T-helper 2 cell treated with Interferon-gamma antibody and Interleukin-4, amounts not matched to agents 100 ng/mL and 5 ng/mL, for 36 hours (primary cell): ENCODE results near the gene C1QC. TPM values are rescaled to one million over a fixed set of nuclear protein-coding genes. Genes with fewer than 3 reads are reported as not detected.

Source experiments
- intact Hi-C: fragments of 100-400 bp; cut with micrococcal nuclease; formaldehyde crosslinking; loops from one replicate; pipeline ENCODE4 v1.15.1; 2023
- total RNA-seq: library from RNA; stranded (reverse); gene quantifications from 2 replicates; pipeline ENCODE4 v1.2.3, GENCODE V29; 2022

C1QC gene
- total RNA-seq, result not detected in 2 replicates

- intact Hi-C loops, result loop anchor here (2.0 kb wide), 1 partner anchor 511 kb away; no protein-coding TSS in a partner anchor
Measured at GRCh38 chr1:22643381-22643780, at the start of gene C1QC. TSS of gene C1QC (plus strand) at chr1:22643633. CDS start at chr1:22644024, 391 bp downstream.

- intact Hi-C loops, result no loop called here
Measured at GRCh38 chr1:22594396-22594795, 49.0 kb upstream of the C1QC start.

GRCh38 chr1:22595108-22595507 lies 48.3 kb upstream of the C1QC start:
- intact Hi-C loops, result no loop called here

- intact Hi-C loops, result no loop called here
Measured at GRCh38 chr1:22597301-22597965, 46.0 kb upstream of the C1QC start.

- intact Hi-C loops, result no loop called here
Measured at GRCh38 chr1:22597996-22598395, 45.4 kb upstream of the C1QC start.

GRCh38 chr1:22598736-22599135 lies 44.7 kb upstream of the C1QC start:
- intact Hi-C loops, result no loop called here

GRCh38 chr1:22600071-22600816 lies 43.2 kb upstream of the C1QC start:
- intact Hi-C loops, result no loop called here

DNA sequence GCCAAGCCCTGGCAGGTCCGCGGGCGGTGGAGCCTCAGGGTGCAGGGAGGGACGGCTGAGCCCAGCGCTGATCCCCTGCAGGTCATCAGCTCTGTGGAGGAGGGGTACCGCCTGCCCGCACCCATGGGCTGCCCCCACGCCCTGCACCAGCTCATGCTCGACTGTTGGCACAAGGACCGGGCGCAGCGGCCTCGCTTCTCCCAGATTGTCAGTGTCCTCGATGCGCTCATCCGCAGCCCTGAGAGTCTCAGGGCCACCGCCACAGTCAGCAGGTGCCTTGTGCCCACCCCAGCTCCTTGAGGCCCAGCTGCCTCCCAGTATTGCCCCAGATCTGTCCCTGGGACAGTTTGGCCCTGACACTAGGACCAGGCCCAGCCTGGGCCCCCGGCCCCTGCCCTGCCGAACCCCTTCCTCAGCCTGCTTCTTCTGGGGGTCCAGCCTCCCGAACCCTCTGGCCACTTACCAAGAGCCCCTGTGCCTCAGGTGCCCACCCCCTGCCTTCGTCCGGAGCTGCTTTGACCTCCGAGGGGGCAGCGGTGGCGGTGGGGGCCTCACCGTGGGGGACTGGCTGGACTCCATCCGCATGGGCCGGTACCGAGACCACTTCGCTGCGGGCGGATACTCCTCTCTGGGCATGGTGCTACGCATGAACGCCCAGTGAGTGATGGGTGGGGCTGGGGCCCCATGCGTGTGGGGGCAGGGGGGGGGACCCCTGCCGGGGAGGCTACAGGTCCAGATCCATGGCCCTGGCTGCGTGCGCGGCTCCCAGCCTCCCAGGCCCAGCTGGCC lies 42.4 kb upstream of the C1QC start:
- intact Hi-C loops, result no loop called here

DNA sequence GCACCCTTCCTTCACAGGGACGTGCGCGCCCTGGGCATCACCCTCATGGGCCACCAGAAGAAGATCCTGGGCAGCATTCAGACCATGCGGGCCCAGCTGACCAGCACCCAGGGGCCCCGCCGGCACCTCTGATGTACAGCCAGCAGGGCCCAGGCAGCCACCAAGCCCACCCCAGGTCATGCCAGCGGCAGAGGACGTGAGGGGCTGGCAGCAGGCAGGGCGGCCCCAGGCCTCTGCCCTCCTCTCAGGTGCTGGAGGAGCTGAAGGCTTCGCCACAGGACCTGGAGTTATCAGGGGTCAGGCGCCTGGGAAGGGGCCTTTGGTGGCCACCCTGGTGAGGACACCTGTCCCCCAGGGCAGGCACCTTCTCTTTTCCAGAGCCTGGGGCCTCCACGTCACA lies 41.8 kb upstream of the C1QC start:
- intact Hi-C loops, result no loop called here

DNA sequence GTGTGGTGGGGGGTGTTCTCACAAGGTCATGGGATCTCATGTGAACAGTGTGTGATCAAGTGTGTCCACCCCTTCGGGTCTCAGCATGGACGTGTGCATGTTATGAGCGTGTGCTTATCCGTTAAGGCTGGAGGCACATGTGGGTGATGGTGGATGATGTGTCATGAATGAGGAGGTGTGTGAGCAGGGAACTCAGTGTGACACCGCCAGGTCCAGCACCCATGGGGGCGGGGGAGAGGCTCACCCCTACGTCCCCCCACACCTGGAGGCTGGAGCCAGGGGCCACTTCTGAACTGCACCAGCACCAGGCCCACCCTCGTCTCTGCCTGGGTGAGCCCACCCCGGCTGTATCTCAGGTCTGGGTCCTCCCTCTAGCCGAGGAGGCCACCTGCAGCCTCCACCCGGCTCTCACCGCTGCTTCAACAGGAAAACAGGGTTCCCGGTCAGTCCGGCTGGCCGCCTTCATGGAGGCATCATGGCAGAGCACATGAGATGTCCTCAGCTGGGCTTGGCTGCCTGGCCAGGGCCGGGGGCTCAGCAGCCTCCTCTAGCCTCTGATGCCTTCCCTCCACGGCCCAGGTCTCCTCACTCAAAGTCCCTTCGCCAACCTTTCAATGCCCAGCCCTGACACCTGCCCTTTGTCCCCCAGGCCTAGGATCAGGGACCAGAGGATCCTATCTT lies 41.2 kb upstream of the C1QC start:
- intact Hi-C loops, result no loop called here

DNA sequence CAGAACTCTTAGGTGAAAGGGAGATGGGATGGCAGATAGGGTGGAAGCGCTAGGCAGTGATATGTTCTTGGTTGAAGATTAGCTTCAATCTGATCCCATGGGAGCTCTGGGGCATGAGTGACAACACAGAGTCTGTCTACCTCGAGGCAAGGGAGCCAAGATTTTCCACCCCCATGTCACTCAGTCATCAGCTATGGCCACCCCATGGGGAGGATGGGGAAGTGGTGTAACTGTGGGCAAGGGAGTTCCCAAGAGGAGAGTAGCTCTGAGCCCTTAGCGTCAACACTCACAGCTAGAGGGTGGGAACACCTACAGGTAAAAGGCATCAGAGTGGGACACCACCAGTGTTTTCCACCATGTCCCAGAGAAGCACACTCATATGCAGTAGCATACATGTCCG lies 37.3 kb upstream of the C1QC start:
- intact Hi-C loops, result no loop called here

- intact Hi-C loops, result no loop called here
Measured at GRCh38 chr1:22607154-22607553, 36.3 kb upstream of the C1QC start.

- intact Hi-C loops, result no loop called here
Measured at GRCh38 chr1:22608361-22608760, 35.1 kb upstream of the C1QC start.

DNA sequence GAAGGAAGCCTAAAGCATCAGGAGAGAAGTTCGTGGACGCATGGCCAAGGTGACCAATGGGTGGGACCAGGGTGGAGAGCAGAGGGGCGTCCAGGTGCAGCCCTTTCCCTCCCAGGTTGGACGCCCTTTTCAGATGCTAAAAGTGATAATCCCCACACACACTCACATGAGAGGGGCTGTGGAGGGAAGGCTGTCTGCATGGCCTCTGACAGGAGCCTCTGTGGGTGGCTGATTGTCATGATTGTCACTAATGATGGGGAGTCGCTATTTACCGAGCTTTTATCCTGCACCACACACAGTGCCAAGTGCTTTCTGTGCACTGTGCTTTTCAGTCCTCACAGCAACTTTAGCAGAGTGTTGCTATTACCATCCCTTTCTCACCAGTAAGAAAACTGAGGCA lies 34.1 kb upstream of the C1QC start:
- intact Hi-C loops, result no loop called here

GRCh38 chr1:22611530-22611947 lies 31.9 kb upstream of the C1QC start:
- intact Hi-C loops, result no loop called here

- intact Hi-C loops, result no loop called here
Measured at GRCh38 chr1:22612671-22613571, 30.5 kb upstream of the C1QC start.

DNA sequence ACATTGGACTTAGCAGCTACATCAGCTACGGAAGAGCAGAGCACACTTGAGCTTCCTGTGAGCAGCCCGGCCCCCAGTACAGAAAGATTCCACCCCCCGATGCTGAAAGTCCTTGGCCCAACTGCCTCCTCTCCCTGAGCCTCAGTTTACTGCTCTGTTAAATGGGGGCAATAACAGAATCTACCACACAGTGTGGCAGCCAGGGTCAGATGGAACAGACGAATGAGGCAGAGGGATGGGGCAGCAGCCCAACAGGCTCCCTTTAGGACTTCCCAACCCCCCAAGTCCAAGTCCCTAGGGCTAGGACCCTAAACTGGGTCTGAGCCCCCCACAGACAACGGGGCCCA lies 29.9 kb upstream of the C1QC start:
- intact Hi-C loops, result no loop called here

DNA sequence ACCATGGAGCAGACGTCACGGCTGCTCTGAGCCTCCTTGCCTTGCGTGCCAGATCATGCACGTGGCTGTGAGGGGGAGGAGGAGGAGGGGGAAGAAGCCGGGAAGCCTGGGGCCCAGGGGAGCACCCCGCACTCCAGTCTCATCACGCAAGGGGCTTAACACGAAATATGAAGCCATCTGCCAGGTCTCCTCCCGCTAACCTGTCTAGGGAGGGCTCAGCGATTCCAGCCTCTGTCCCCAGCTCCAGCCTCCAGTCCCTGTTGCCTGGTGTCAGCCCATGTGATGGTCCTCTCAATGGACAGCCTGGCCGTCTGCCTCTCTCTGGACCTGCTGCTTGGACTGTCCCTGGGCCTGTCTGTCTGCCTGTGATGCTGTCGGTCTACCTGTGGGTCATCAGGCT lies 29.5 kb upstream of the C1QC start:
- intact Hi-C loops, result no loop called here

GRCh38 chr1:22615886-22616285 lies 27.5 kb upstream of the C1QC start:
- intact Hi-C loops, result no loop called here

DNA sequence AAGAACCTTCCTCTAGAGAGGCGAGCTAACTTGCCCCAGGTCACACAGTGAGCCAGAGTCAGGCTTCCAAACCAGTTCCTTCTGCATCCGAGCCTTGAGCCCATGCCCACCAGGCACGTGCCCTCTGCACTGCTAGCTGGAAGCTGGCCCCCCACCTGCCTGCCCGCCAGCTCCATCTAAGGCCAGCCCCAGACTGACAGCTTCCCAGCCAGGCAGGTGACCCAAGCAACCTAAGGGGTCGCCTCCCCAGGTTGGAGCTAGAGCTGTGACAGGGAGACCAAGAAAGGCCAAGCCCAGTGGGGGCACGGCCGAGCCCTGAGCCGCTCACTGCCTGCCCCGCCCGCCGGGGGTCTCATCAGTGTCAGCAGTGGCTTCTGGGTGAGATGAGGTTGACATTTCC lies 26.9 kb upstream of the C1QC start:
- intact Hi-C loops, result no loop called here

DNA sequence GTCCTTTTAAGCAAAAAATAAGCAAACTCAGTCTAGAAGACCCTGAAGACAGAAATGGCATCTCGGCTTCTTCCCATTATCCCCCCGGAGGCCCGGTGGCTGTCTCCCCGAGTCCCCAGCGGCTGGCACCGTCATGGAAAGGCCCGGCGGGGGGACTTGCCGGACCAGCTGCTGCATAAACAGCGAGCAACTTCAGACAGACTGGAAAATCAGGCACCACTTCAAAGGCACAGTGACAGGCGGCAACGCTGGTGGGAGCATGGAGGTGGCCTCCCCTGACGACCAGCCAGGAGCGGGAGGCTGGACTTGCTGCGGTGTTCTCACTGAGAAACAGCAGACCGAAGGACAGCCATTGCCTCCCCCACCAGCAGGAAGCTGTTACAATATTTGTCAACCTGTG lies 25.4 kb upstream of the C1QC start:
- intact Hi-C loops, result no loop called here
